Liver (tissue), 9 donors: ENCODE results near the gene PRKD1. TPM values are rescaled to one million over a fixed set of nuclear protein-coding genes. Genes with fewer than 3 reads are reported as not detected.

Experiments used
- DNase-seq: peaks from one replicate; pipeline ENCODE4 v3.0.0-alpha.2; 2017; ENCODE audit warnings: low spot score
- H3K27ac ChIP-seq, 2 donors: one replicate each; pipeline ENCODE4 v1.7.0; 2013; ENCODE audit warnings: inconsistent platforms in 2 of 2, low read length in 2 of 2, control low read depth in 1 of 2, low read depth in 1 of 2, mild to moderate bottlenecking in 1 of 2
- H3K27me3 ChIP-seq, 4 donors: one replicate each; pipeline versions ENCODE4 v1.6.1 to v1.7.0; 2013; ENCODE audit warnings: low read length in 3 of 4, inconsistent platforms in 1 of 4, mild to moderate bottlenecking in 1 of 4, moderate library complexity in 1 of 4; ENCODE audit not compliant: control insufficient read depth in 4 of 4, insufficient read depth in 4 of 4
- H3K36me3 ChIP-seq, 4 donors: one replicate each; pipeline versions ENCODE4 v1.6.1 to v1.7.0; 2013; ENCODE audit warnings: low read length in 3 of 4, mild to moderate bottlenecking in 3 of 4, low read depth in 1 of 4, moderate library complexity in 1 of 4; ENCODE audit not compliant: control insufficient read depth in 4 of 4, insufficient read depth in 3 of 4
- H3K4me1 ChIP-seq, 4 donors: one replicate each; pipeline versions ENCODE4 v1.6.1 to v1.7.0; 2013; ENCODE audit warnings: low read length in 3 of 4, mild to moderate bottlenecking in 3 of 4, moderate library complexity in 1 of 4; ENCODE audit not compliant: control insufficient read depth in 4 of 4, insufficient read depth in 4 of 4
- H3K4me3 ChIP-seq, 3 donors: one replicate each; pipeline versions ENCODE4 v1.6.1 to v1.7.0; 2013; ENCODE audit warnings: low read length in 3 of 3, control low read depth in 1 of 3, low read depth in 1 of 3, mild to moderate bottlenecking in 1 of 3
- H3K9ac ChIP-seq, 2 donors: one replicate each; pipeline ENCODE4 v1.7.0; 2013; ENCODE audit warnings: low read length in 2 of 2, mild to moderate bottlenecking in 2 of 2, moderate library complexity in 2 of 2, control low read depth in 1 of 2, low read depth in 1 of 2
- H3K9me3 ChIP-seq, 4 donors: one replicate each; pipeline versions ENCODE4 v1.6.1 to v1.7.0; 2013; ENCODE audit warnings: low read length in 3 of 4; ENCODE audit not compliant: control insufficient read depth in 4 of 4
- ATF3 ChIP-seq: IDR thresholded peaks from 2 replicates; pipeline ENCODE4 v1.6.1; 2016; ENCODE audit warnings: antibody characterized with exemption
- CTCF ChIP-seq: fragments of 150-350 bp; IDR thresholded peaks from 2 replicates; pipeline ENCODE4 v1.5.1; 2017; ENCODE audit warnings: improper control_type of control experiment, low read depth, low read length; ENCODE audit not compliant: missing input control
- EGR1 ChIP-seq, 2 donors: IDR thresholded peaks; 2 replicates each; pipeline ENCODE4 v1.6.1; 2016 to 2018; ENCODE audit warnings: antibody characterized with exemption in 2 of 2, low read depth in 2 of 2
- FOXA1 ChIP-seq: IDR thresholded peaks from 2 replicates; pipeline ENCODE4 v1.6.1; 2016; ENCODE audit warnings: antibody characterized with exemption
- FOXA2 ChIP-seq: IDR thresholded peaks from 2 replicates; pipeline ENCODE4 v1.6.1; 2016; ENCODE audit warnings: antibody characterized with exemption
- GABPA ChIP-seq, 2 donors: IDR thresholded peaks in 1 of 2; conservative IDR thresholded peaks in 1 of 2; 2 replicates each; pipeline ENCODE4 v1.6.1; 2016; ENCODE audit warnings: antibody characterized with exemption in 2 of 2, mild to moderate bottlenecking in 1 of 2, moderate library complexity in 1 of 2
- HNF4A ChIP-seq, 2 donors: conservative IDR thresholded peaks; 2 replicates each; pipeline ENCODE4 v1.6.1; 2016; ENCODE audit warnings: antibody characterized with exemption in 2 of 2, mild to moderate bottlenecking in 2 of 2
- HNF4G ChIP-seq: IDR thresholded peaks from 2 replicates; pipeline ENCODE4 v1.6.1; 2016; ENCODE audit warnings: antibody characterized with exemption
- JUND ChIP-seq, 2 donors: IDR thresholded peaks; 2 replicates each; pipeline ENCODE4 v1.6.1; 2016; ENCODE audit warnings: antibody characterized with exemption in 2 of 2
- MAX ChIP-seq: IDR thresholded peaks from 2 replicates; pipeline ENCODE4 v1.6.1; 2016; ENCODE audit warnings: antibody characterized with exemption
- NR2F2 ChIP-seq: IDR thresholded peaks from 2 replicates; pipeline ENCODE4 v1.6.1; 2016; ENCODE audit warnings: antibody characterized with exemption
- RAD21 ChIP-seq, 2 donors: IDR thresholded peaks; 2 replicates each; pipeline ENCODE4 v1.6.1; 2016; ENCODE audit warnings: antibody characterized with exemption in 2 of 2, mild to moderate bottlenecking in 2 of 2
- RXRA ChIP-seq, 2 donors: IDR thresholded peaks; 2 replicates each; pipeline ENCODE4 v1.6.1; 2017 to 2018; ENCODE audit warnings: antibody characterized with exemption in 2 of 2, mild to moderate bottlenecking in 1 of 2
- SP1 ChIP-seq: IDR thresholded peaks from 2 replicates; pipeline ENCODE4 v1.6.1; 2018; ENCODE audit warnings: antibody characterized with exemption, mild to moderate bottlenecking
- TAF1 ChIP-seq: conservative IDR thresholded peaks from 2 replicates; pipeline ENCODE4 v1.6.1; 2016; ENCODE audit warnings: antibody characterized with exemption, mild to moderate bottlenecking
- YY1 ChIP-seq: IDR thresholded peaks from 2 replicates; pipeline ENCODE4 v1.6.1; 2016; ENCODE audit warnings: antibody characterized with exemption, mild to moderate bottlenecking
- ZBTB33 ChIP-seq: IDR thresholded peaks from 2 replicates; pipeline ENCODE4 v1.6.1; 2016; ENCODE audit warnings: antibody characterized with exemption
- WGBS: extraction: QIAGEN DNeasy Blood & Tissue Kit; methylation state at CpG from one replicate; pipeline ENCODE4 v1.1.7; 2013; 5-methylcytosine and 5-hydroxymethylcytosine counted together
- polyA plus RNA-seq, 2 donors: library from polyadenylated mRNA; stranded (reverse) in 1 of 2; unstranded in 1 of 2; fragments of 200-250 nt in 1 of 2; fragments of >200 nt in 1 of 2; fragmentation: Nextera tagmentation in 1 of 2; extraction: Ambion mirVana in 1 of 2; gene quantifications; one replicate each; pipeline versions ENCODE4 v1.2.1 to v1.2.3, GENCODE V29; 2013 to 2015
- total RNA-seq, 2 donors: library from RNA; depleted of rRNA; stranded (reverse); fragments of >200 nt; gene quantifications; one replicate each; pipeline ENCODE4 v1.2.3, GENCODE V29; 2014
- donor health status: healthy.
- donor health status: healthy.
- donor health status: healthy.
- donor health status: healthy.
- donor health status: healthy.

Gene PRKD1
- total and polyA plus RNA-seq, 4 donors, result 0.85 to 5.0 (median 0.99) TPM

GRCh38 chr14:29584992-29585391 is 342.7 kb downstream of the PRKD1 start (continued):
- TF ChIP-seq JUND (IDR thresholded peaks at IDR 0.05) (peak in 1 of 2 donors; percentile 36), HNF4A (conservative IDR thresholded peaks at IDR 0.05) (peak in 1 of 2 donors; percentile 38), MAX (peak; percentile 31), TAF1 (no peak), RAD21 (IDR thresholded peaks at IDR 0.05) (peak; percentile 32 to 49), HNF4G (no peak), FOXA1 (peak; percentile 84), YY1 (peak; percentile 51), GABPA (IDR thresholded peaks at IDR 0.05 in 1 of 2, conservative IDR thresholded peaks at IDR 0.05 in 1 of 2) (no peak)

- no peak for DNase-seq
Observed at GRCh38 chr14:29580763-29581162, 346.9 kb downstream of the PRKD1 start.

GRCh38 chr14:29579838-29580237 is 347.8 kb downstream of the PRKD1 start:
- H3K27me3 ChIP-seq, result no peaks in the 10 kb centered on the region
- DNase-seq, result no peak
- WGBS, result 91% methylated on average over 3 of the region's 3 CpGs

More at GRCh38 chr14:29580763-29581162, 346.9 kb downstream of the PRKD1 start:
- Histone ChIP-seq H3K4me1 (peaks cover under 1 to 11% (median 8%) of the 10 kb centered on the region in 4 donors), H3K9ac (no peak overlapping the region), H3K27me3 (no peaks in the 10 kb centered on the region), H3K36me3 (no peaks in the 10 kb centered on the region), H3K4me3 (no peak overlapping the region), H3K27ac (no peak overlapping the region), H3K9me3 (no peaks in the 10 kb centered on the region)
- TF ChIP-seq SP1 (peak; percentile 17), JUND (IDR thresholded peaks at IDR 0.05) (peak in 1 of 2 donors; percentile 15), NR2F2 (no peak), HNF4A (conservative IDR thresholded peaks at IDR 0.05) (peak in 1 of 2 donors; percentile 40), RXRA (IDR thresholded peaks at IDR 0.05) (peak in 1 of 2 donors; percentile 43), ATF3 (no peak)
- WGBS, result 31% methylated on average over 1 of the region's 1 CpG

GRCh38 chr14:29576927-29577326 is 350.7 kb downstream of the PRKD1 start:
- Histone ChIP-seq H3K4me1 (peaks cover 0 to 3% (median 0%) of the 10 kb centered on the region in 4 donors), H3K27ac (no peak overlapping the region), H3K9me3 (no peaks in the 10 kb centered on the region), H3K9ac (no peak overlapping the region), H3K27me3 (no peaks in the 10 kb centered on the region), H3K4me3 (no peak overlapping the region), H3K36me3 (no peaks in the 10 kb centered on the region)
- DNase-seq, result no peak
- WGBS, result 94% methylated on average over 4 of the region's 4 CpGs
- TF ChIP-seq EGR1 (IDR thresholded peaks at IDR 0.05; ENCODE audit: low read depth in 2 of 2) (no peak), FOXA2 (no peak), RXRA (IDR thresholded peaks at IDR 0.05) (no peak), ATF3 (no peak), GABPA (IDR thresholded peaks at IDR 0.05 in 1 of 2, conservative IDR thresholded peaks at IDR 0.05 in 1 of 2) (no peak), TAF1 (no peak), HNF4A (conservative IDR thresholded peaks at IDR 0.05) (no peak), SP1 (no peak), FOXA1 (no peak), ZBTB33 (no peak), CTCF (no peak), MAX (no peak)

More at GRCh38 chr14:29579838-29580237, 347.8 kb downstream of the PRKD1 start:
- no peaks in the 10 kb centered on the region for H3K36me3 ChIP-seq
- H3K27ac ChIP-seq, result no peak overlapping the region
- no peak for TF ChIP-seq HNF4G
- TF ChIP-seq JUND (IDR thresholded peaks at IDR 0.05), result no peak
- TF ChIP-seq SP1, result no peak
- TF ChIP-seq FOXA2, result no peak
- no peak for TF ChIP-seq RXRA (IDR thresholded peaks at IDR 0.05)
- no peak for TF ChIP-seq HNF4A (conservative IDR thresholded peaks at IDR 0.05)
- no peak for TF ChIP-seq TAF1
- H3K4me1 ChIP-seq, result peaks cover 0 to 6% (median 4%) of the 10 kb centered on the region in 4 donors
- no peak overlapping the region for H3K4me3 ChIP-seq
- no peaks in the 10 kb centered on the region for H3K9me3 ChIP-seq
- H3K9ac ChIP-seq, result no peak overlapping the region
